GM21526 (cell line): ENCODE results near the gene RASL11B.

ENCODE experiments used
- ATAC-seq: cut with Tn5 transposase; IDR thresholded peaks from one replicate; pipeline ENCODE4 v1.9.1; 2021; ENCODE audit warnings: moderate library complexity; ENCODE audit not compliant: unreplicated experiment, low FRiP score

RASL11B gene

DNA sequence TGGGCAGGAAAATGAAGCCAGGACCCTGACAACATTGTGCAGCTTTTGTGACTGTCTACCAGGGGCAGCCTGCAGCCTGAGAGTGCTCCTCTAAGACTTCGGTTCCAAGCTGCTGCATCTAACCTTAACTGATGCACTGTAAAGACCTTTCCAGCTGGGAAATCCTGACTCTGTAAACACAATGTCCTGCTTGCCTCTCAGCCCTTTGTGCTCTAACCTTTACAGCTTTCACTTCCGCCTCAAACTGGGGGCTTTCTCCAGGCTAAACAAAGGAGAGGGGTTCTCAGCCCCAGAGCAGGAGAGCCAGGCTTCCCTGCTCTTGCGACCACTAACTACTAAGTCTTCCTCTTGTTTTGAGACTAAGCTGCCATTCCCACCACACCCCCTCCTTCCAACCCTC is 19.3 kb upstream of the RASL11B start:
- ATAC-seq = no peak

DNA sequence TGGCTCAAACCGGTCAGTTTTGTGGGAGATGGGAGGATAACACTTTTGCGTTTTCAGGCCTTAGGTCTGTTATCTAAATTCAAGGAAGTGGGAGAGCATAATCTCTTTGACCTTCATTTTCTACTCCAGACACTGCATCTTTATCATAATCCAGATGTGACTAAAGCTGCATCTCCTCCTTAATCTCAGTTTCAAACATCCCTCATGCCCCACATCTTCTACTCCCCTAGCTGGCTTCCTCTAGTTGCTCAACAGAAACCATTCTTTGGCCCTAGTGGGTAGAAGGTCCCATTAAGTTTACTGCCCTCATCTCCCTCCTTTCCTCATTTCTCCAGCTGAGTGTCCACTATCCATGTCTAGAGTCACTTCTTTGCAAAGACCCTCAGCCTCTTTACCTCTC is 18.8 kb upstream of the RASL11B start:
- no peak for ATAC-seq

DNA sequence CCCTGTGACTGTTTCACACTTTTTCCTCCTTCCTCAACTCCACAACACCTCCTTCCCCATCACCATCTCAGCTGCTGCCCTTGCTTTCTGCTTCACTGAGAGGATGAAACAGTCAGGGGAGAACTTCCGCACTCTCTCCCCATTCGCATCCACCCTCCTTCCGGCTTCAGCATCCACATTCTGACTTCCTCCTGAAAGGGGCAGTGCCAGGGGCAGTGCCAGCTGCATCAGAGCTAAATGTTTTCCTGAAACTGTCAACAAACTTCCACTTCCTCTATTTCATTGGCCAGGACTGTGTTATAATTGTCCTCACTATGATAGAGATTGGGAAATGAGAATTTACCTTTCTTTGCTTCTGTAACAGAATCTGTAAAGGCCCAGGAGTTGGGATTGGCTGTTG is 18.2 kb upstream of the RASL11B start:
- ATAC-seq = no peak

DNA sequence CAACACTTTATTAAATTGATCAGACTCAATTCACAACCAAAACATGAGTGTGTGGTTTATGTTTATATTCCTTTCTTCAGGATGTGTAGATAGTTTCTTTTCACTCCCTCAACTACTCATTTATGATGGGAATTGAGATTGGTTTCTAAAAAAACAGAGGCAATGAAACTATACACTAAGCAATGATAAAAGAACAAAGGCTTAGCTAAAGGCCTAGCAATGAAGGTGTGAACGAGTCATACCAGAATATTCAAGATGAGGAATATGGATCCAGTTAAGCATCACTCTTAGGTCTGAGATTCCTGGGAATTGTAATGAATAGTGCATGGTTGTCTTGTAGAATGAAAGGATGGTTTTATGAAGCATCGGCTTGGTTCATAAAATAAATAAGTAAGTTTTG is 17.5 kb upstream of the RASL11B start:
- ATAC-seq = no peak

DNA sequence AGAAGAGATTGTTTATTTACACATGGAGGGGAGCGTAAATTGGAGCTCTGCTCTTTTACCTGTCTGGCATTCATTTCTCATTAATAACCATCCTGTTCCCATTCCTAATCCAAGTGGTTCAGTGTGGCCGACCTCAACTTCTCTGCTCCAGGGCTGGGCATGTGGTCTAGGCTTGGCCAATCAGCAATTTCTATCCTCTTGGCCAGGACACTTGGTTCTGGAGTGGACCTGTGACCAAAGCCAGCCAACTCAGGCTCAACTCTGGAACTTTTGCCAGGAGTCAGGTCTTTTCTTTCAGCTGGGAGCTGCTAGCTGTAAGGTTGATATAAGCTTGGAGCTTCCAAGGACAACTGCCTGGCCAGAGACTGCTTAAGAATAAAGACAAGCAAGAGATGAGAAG is 15.6 kb upstream of the RASL11B start:
- no peak for ATAC-seq

DNA sequence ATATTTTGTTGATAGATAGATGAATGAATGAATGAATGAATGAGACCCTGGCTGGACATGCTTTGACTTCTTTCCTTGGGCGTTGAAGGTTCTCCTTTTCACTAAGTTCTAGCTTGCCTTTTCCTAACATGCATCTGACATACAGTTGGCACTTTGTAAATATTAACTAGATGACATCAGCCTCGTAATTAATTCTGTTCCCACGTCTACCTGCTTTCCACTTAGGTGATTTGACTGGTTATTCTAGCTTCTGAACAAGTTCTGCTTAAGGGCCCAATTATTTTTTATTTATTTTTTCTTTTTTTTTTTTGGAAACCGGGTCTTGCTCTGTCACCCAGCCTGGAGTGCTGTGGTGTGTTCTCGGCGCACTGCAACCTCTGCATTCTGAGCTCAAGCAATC is 13.9 kb upstream of the RASL11B start:
- ATAC-seq = no peak

DNA sequence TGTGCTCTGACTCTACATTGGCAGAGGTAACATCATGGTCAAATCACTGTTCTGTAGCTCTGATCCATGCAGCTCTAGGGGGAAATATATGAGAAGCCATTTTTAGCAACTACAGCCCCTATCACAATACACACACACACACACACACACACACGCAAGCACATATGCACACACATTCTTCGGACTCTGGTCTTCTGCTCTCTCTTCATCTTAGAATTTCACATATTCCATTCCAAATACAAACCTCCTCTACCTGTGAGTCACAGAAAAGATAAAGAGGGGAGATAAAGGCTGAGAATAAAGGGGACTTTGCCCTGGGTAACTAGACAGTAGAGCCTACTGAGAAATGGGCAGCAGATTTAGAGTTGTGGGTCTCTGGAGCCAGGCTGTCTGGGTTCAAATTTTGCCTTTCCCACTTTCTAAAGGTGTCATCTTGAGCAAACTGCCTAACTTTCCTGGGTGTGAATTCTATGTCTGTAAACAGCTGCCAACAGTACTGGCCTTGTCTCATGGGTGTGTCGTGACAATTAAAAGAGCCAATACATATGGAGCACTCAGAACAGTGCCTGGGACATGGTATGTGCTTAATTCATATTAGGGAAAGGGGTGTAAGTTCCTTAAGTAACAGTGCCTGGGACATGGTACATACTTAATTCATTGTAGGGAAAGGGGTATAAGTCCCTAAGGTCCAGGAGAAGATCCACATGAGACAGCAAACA is 11.6 kb upstream of the RASL11B start:
- ATAC-seq = no peak

DNA sequence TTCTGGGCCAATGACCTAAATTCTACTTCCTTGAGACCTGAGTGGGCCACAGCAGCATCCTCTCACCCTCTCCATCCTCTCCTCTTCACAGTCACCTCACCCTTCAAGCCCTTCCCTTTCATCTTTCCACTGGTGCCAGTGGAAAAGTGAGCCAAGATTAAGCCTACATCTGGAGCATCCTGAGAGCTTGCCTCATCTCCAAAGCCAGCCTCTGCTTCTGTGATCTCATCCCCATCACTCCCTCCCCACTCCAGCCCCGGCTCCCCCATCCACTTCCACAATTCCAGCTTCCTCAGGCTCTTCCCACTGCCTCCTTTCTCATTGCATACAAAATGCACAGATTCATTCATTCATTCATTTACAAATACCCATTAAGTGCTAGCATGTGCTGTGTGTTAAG is 10.1 kb upstream of the RASL11B start:
- ATAC-seq = no peak

DNA sequence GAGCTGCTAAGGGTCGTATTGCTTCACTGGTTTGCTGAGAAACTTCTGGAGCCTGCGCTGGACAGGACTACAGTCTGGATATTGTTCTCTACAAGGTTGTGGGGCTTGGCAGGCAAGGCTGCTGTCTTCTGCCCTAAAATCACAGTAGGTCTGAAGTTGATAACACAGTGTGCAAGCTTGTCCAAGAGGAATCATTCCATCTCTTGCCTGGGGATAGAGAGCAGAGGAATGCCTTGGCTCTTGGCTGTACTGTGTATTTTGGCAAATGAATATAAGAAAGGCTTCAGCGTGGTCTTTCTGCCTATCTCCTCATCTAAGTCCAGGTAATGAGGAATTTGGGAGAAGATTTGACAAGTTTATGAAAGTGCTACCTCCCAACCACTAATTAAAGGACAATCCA is 9.4 kb upstream of the RASL11B start:
- no peak for ATAC-seq

DNA sequence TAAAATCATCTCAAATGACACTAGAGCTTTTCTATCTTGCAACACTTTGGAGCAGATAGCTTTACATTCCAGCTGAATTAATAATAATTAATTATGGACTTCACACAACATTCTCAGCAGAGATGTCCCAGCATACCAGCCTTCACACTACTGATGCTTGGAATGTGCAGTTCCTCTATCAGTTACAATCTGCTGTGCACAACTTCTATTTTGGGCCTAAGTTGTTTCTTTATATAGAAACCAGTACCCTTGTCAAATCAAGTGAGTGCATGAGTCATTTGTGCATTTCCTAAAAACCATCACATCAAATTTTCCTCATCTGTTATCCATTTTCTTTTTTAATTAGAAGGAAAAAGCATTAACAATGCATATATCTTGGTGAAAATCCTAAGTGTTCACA is 8.8 kb upstream of the RASL11B start:
- no peak for ATAC-seq

DNA sequence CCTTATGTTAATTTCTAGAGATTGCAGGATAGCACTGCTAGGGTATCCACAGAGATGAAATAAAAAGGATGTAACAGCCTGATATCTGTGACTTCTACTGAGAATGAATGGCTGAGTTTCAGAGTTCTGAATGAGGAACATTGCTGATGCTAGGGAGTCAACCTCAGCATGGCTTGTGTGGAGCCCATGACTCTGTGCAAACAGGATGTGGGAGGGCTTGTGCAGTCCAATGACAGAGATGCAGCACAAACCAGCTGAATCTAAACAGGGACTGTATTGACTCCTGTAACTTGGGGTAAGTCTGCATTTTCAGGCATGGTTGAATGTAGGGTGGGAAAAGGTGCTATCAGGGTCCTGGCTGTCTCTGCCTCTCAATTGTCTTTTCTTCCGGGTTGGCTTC is 5.3 kb upstream of the RASL11B start:
- ATAC-seq = no peak

DNA sequence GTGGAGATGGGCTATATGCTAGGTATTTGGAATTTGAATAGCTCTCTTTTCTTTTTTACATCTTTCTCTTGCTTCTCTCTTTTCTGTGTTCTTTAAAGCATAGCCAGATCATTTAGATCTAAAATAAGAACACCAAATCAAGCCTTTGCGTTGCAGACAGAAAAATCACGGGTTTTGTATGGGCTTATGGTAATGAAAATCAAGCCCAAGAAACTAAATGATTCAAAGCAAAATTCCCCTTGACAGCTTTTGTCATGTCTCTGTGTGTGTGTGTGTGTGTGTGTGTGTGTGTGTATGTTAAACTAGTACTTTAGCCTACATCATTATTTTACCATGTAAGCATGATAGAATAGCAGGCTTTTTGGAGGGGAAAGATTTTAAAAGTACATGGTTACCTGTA is 1.8 kb upstream of the RASL11B start:
- ATAC-seq = no peak

DNA sequence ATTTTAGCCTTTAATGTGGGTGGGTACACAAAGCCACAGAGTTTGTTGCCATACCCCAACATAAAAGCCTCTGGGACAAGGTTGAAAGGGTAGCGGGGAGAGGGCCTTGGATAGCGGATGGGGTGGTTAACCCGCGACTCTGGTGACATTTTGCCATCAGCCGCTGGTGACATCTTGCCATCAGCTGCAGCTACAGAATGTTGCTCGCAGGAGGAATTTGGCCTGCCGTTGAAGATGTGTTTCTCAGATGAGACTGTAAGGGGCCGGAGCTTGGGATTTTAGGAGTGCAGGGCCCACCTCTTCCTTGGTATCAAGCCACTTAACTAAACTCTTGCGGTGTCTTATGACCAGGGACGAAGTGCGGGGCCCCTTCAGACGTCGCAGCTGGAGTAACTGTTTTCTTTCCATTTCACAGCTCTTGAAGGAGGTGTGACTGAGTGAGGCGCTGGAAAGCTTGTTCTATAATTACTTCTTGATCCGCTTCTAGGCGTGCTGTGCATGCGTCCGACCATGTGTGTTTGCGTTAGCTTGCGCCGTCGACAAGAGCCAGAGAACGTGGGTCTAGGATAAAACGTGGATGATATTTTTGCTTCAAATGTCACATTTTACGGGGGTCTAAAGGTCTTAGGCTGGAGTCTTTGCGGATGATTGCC is 820 bp upstream of the RASL11B start:
- no peak for ATAC-seq

DNA sequence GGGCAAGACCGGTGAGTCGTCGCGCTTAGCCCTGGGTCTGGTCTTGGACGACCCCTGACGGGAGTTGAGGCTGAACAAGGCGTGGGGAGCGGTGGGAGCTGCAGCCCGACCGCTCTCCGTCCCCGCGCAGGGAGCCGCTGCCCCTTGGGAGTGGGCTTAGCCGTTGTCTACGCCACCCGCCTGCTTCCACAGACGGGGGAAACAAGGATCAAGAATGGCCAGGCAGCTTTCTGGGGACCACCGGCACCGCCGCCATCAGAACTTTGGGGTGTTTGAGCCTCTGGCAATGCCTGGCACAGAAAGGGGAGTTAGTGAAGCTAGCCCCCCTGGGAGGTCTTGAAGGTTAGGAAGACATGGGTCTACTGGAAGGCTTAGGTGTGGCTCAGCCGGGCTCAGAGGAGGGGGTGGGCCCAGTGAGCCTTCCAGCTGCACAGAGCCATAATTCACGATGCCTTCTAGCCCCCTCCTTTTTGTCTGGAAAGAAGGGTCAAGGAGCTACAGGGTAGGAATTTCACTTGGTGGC is 583 bp downstream of the RASL11B start:
- ATAC-seq = no peak

DNA sequence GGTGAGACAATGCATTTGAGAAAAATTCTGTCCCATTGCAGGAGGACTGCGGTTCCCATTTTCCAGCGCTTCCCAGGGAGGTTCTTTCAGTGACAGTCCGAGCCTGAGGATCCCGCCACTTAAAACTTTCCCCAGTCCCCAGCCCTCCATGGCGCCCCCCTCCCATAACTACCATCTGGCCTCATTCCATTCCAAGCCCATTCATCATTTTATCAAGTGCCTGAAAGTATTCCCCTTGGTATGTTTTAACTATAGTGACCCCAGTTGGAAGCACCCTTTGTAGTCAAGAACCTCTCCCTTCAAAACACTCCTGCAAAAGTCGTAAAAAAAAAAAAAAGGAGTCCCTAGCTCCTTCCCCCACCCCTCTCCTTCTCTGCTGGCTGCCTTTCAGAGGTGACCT is 1.2 kb downstream of the RASL11B start:
- no peak for ATAC-seq

DNA sequence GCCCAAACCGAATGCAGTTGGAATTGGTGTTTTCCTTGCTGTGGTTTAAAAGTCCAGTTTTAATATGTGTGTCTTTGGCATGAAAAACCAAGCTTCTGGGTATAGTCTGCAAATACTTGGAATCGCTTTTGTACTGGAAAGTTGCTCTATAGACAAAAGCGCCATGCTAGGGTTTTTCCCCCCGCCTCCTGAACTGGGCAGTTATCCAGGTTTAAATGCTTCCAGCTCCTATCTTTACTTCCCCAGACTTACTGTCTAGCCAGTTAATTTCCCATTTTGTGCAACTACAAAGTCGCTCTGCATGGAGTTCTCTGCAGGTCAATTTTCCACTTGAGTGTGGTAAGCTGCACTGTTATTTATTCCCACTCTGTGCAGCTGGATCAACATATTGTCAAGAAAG is 2.7 kb downstream of the RASL11B start:
- ATAC-seq = no peak

DNA sequence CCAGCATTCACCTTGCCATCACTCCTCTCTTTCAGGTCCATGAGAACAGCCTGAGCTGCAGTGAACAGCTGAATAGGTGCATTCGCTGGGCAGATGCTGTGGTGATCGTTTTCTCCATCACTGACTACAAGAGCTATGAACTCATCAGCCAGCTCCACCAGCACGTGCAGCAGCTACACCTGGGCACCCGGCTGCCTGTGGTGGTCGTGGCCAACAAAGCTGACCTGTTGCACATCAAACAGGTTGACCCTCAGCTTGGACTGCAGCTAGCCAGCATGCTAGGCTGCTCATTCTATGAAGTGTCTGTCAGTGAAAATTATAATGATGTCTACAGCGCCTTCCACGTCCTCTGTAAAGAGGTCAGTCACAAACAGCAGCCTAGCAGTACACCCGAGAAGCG is 3.2 kb downstream of the RASL11B start:
- ATAC-seq = no peak

DNA sequence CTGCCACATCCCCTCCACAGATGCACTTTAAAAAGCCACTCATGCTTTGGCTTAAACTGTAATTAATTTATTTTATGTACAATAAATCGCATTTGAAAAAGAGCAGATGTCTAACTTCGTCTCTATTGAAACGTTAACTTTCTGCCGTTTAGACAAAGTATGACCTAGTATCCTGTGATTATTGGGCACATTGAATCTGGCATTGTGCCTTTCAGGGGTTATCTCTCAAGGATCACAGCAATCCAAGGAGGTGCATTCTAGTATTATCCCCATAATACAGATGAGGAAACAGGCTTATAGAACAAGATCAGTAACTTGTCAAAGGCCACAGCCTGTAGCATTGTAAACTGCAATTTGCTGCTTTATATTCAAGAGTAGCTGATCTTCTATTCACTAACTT is 4.6 kb downstream of the RASL11B start:
- no peak for ATAC-seq

DNA sequence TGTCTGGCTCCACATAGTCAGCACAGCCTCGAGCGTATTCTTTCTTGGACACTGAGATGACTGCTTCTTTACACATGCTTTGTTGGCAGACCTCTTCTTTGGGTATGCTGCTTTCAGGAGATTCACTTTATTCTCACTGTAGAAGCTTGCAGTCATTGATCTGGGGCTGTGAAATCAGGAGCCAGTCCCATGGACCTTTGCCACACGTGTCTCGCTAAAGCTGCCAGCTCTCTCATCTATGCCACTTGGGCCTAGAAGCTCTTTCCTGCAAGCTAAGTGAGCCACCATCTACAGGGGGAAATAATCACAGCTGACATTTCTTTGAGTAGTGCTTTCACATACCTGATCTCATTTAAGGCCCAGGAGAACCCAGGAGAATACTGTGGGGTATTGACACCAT is 5.0 kb downstream of the RASL11B start:
- no peak for ATAC-seq

DNA sequence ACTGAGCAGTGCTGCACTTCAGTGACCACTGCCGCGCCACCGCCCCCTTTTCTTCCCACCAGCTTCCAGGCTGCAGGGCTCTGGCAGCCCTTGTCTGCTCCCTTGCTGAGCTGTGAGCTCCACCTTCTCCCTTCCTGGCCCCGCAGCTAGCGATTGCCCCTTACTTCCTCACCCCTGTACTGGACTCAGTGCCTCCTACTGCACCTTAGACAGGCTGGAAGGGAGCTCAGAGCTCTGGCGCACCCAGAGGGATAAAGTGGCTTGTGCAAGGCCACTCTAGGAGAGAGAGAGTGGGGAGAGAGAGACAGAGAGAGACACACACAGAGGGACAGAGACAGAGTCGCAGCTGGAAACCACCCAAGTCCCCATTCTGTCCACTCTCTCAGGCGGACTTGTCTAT is 6.0 kb downstream of the RASL11B start:
- no peak for ATAC-seq

DNA sequence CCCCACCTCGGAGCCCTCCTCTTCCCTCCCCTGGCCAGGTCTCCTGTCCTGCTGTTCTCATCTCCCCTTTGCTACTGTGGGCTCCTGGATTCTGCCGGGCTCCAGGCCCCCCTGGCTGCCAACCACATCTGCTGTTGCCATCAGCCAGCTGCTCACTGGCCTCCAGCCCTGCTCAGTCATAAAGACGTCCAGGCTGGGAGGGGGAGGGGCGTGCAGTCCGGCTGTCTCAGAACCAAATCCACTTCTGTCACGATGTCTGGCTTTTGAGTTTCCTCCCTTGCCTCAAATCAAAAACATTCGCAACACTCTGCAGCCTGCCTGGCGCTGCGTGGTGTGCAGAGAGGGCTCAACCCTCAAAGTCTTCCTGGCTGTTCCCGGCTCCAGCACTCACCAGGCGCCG is 7.1 kb downstream of the RASL11B start:
- no peak for ATAC-seq

DNA sequence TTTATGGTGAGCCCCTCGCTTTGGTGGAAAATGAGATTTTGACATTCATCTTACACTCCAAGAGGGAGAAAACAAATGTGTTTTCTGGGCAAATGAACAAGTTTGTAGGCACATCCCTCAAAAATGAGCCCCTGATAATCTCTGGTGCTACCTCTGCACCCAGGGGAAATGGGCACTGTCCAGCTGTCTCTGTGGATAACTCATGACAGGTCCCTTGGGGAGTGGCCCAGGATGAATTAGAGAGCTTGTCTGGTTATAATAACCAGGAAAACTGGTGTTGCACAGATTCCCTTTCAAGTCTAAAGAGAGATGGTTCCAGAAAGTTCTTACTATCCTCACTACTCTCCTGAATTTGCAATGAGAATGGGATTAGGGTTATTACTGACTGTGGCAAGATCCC is 7.5 kb downstream of the RASL11B start:
- no peak for ATAC-seq
